Tibial nerve (tissue), 4 donors: ENCODE results near the gene RGL3. TPM values are rescaled to one million over a fixed set of nuclear protein-coding genes. Genes with fewer than 3 reads are reported as not detected.

Experiments used
- DNase-seq, 2 donors: peaks; one replicate each; pipeline ENCODE4 v3.0.0-alpha.2; 2019; ENCODE audit warnings: low spot score in 2 of 2
- H3K27ac ChIP-seq, 4 donors: fragments of 200-600 bp; sonication (generic) in 3 of 4; one replicate each; pipeline ENCODE4 v1.5.1; 2017 to 2019; ENCODE audit warnings: mild to moderate bottlenecking in 1 of 4
- H3K27me3 ChIP-seq, 2 donors: fragments of 200-600 bp; sonication (generic) in 1 of 2; one replicate each; pipeline versions ENCODE4 v1.5.1 to v1.6.0; 2017 to 2019
- H3K36me3 ChIP-seq, 3 donors: fragments of 200-600 bp; sonication (generic); one replicate each; pipeline ENCODE4 v1.5.1; 2018 to 2019
- H3K4me1 ChIP-seq, 4 donors: fragments of 200-600 bp; sonication (generic) in 3 of 4; one replicate each; pipeline ENCODE4 v1.5.1; 2017 to 2019
- H3K4me3 ChIP-seq, 4 donors: fragments of 200-600 bp; sonication (generic) in 3 of 4; one replicate each; pipeline ENCODE4 v1.5.1; 2017 to 2019; ENCODE audit warnings: mild to moderate bottlenecking in 1 of 4, moderate library complexity in 1 of 4
- H3K9me3 ChIP-seq, 4 donors: fragments of 200-600 bp; sonication (generic) in 3 of 4; one replicate each; pipeline ENCODE4 v1.5.1; 2017 to 2019
- EP300 ChIP-seq, 2 donors: sonication (generic); formaldehyde crosslinking; IDR thresholded peaks; one replicate each; pipeline ENCODE4 v1.6.1; 2017; ENCODE audit warnings: antibody characterized with exemption in 2 of 2, mild to moderate bottlenecking in 1 of 2
- POLR2A ChIP-seq, 2 donors: fragments of 450-650 bp; IDR thresholded peaks; one replicate each; pipeline ENCODE4 v1.6.1; 2017; ENCODE audit warnings: antibody characterized with exemption in 2 of 2, mild to moderate bottlenecking in 2 of 2, moderate library complexity in 2 of 2
- WGBS, 2 donors: methylation state at CpG; one replicate each; pipeline ENCODE4 v1.1.5; 2018; 5-methylcytosine and 5-hydroxymethylcytosine counted together
- total RNA-seq, 4 donors: library from RNA; depleted of rRNA; stranded (reverse); fragments of >200 nt; gene quantifications; one replicate each; pipeline ENCODE4 v1.1.0, GENCODE V29; 2016
- TF ChIP-seq, protein P1 (sequence below), 5 experiments: fragments of 200-600 bp in 3 of 5; fragments of 450-650 bp in 2 of 5; sonication (generic) in 3 of 5; IDR thresholded peaks; one replicate each; pipeline ENCODE4 v1.5.1; 2016 to 2019; ENCODE audit warnings: antibody characterized with exemption in 5 of 5, mild to moderate bottlenecking in 3 of 5, moderate library complexity in 2 of 5

The RGL3 gene
- total RNA-seq, 4 donors from 2014 or later: 5.7 to 17.9 (median 11.0) TPM

DNA sequence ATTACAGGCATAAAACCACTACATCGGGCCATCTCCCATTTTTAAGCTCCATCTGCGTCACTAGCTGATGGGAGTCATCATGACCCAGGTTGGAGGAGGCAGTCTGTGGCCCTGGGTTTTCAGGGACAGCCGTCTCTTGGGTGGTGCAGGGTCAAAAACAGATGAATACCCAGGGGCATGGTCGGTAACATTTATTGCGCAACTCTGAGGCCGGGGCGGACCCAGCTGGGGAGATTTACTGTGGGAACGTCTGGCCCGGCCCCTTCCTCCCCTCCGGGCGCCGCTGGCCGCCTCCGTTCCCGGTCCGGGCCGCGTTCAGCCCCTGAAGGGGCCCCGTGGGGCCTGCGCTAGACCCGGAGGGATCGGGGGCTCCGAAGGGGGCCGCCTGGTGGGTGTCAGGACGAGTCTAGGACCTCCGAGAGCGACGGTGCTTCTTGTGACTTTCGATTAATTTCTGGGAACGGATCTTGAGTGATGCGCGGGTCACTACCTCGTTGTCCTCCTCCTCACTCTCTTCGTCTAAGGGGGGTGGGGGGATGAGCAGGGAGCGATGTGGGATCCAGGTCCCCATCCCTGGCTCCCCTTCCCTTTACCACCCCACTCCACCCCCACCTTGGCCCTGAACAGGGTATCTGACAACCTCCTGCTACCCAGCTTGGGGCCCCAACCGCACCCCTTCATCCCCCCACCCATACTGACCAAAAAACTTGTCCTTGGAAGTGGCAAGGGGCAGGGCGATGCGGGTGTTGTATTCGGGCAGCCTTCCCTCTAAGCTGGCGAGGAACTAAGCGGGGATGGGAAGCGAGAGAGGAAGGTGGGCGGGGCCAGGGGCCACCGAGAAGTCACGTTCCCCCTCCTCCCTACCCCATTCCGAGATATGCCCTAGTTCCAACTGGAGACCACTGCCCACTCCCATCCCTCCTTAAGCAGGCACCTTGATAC, 1.6 kb upstream of the RGL3 start:
- DNase-seq: peak in 1 of 2 donors; percentile 36
- peak overlapping the region; percentile 17 to 40 (median 32) for H3K4me3 ChIP-seq
- H3K27ac ChIP-seq: peak overlapping the region in 1 of 4 donors; percentile 50
- peaks cover 0 to 51% (median 29%) of the 10 kb centered on the region in 4 donors for H3K4me1 ChIP-seq
- WGBS, 2 donors: 5 to 6% methylated on average over 33 to 38 of the region's 46 CpGs
- TF ChIP-seq EP300 (IDR thresholded peaks at IDR 0.05) (peak; percentile 58 to 62), POLR2A (IDR thresholded peaks at IDR 0.05) (no peak)
- TF ChIP-seq, protein P1, sequence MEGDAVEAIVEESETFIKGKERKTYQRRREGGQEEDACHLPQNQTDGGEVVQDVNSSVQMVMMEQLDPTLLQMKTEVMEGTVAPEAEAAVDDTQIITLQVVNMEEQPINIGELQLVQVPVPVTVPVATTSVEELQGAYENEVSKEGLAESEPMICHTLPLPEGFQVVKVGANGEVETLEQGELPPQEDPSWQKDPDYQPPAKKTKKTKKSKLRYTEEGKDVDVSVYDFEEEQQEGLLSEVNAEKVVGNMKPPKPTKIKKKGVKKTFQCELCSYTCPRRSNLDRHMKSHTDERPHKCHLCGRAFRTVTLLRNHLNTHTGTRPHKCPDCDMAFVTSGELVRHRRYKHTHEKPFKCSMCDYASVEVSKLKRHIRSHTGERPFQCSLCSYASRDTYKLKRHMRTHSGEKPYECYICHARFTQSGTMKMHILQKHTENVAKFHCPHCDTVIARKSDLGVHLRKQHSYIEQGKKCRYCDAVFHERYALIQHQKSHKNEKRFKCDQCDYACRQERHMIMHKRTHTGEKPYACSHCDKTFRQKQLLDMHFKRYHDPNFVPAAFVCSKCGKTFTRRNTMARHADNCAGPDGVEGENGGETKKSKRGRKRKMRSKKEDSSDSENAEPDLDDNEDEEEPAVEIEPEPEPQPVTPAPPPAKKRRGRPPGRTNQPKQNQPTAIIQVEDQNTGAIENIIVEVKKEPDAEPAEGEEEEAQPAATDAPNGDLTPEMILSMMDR (IDR thresholded peaks at IDR 0.05): no peak
- H3K9me3 ChIP-seq: no peaks in the 10 kb centered on the region
- H3K27me3 ChIP-seq: peaks cover 0 to 73% of the 10 kb centered on the region in 2 donors
- H3K36me3 ChIP-seq: no peaks in the 10 kb centered on the region

GRCh38 chr19:11418094-11418548, 993 bp downstream of the RGL3 start:
- H3K36me3 ChIP-seq: no peaks in the 10 kb centered on the region
- H3K9me3 ChIP-seq: no peaks in the 10 kb centered on the region
- H3K4me3 ChIP-seq: peak overlapping the region; percentile 18 to 47 (median 40)
- peak overlapping the region in 1 of 4 donors; percentile 35 for H3K27ac ChIP-seq
- DNase-seq: no peak
- 10 to 14% methylated on average over 15 to 16 of the region's 16 CpGs for whole genome bisulfite sequencing, 2 donors
- peaks cover 0 to 48% (median 29%) of the 10 kb centered on the region in 4 donors for H3K4me1 ChIP-seq
- TF ChIP-seq EP300 (IDR thresholded peaks at IDR 0.05) (no peak), POLR2A (IDR thresholded peaks at IDR 0.05) (no peak)
- TF ChIP-seq, protein P1 (IDR thresholded peaks at IDR 0.05): no peak
- peaks cover 0 to 60% of the 10 kb centered on the region in 2 donors for H3K27me3 ChIP-seq

- Histone ChIP-seq H3K27me3 (peaks cover 0 to 44% of the 10 kb centered on the region in 2 donors), H3K4me3 (no peak overlapping the region)
- 89 to 94% methylated on average over 17 of the region's 17 CpGs for WGBS, 2 donors
Observed at GRCh38 chr19:11416346-11417052, 2.6 kb downstream of the RGL3 start.

GRCh38 chr19:11414544-11414943, 4.6 kb downstream of the RGL3 start:
- no peak overlapping the region for H3K27ac ChIP-seq
- H3K27me3 ChIP-seq: peaks cover 0 to 32% of the 10 kb centered on the region in 2 donors
- no peaks in the 10 kb centered on the region for H3K9me3 ChIP-seq
- no peaks in the 10 kb centered on the region for H3K36me3 ChIP-seq
- no peak for TF ChIP-seq POLR2A (IDR thresholded peaks at IDR 0.05)
- TF ChIP-seq, protein P1 (IDR thresholded peaks at IDR 0.05): no peak
- TF ChIP-seq EP300 (IDR thresholded peaks at IDR 0.05): no peak
- no peak for DNase-seq
- H3K4me3 ChIP-seq: no peak overlapping the region
- peaks cover 0 to 15% (median 4%) of the 10 kb centered on the region in 4 donors for H3K4me1 ChIP-seq
- WGBS, 2 donors: 72 to 82% methylated on average over 2 of the region's 2 CpGs

More at GRCh38 chr19:11416346-11417052, 2.6 kb downstream of the RGL3 start:
- Histone ChIP-seq H3K4me1 (peaks cover 0 to 33% (median 19%) of the 10 kb centered on the region in 4 donors), H3K36me3 (no peaks in the 10 kb centered on the region), H3K27ac (no peak overlapping the region), H3K9me3 (no peaks in the 10 kb centered on the region)
- TF ChIP-seq EP300 (IDR thresholded peaks at IDR 0.05) (no peak), POLR2A (IDR thresholded peaks at IDR 0.05) (no peak)
- TF ChIP-seq, protein P1 (IDR thresholded peaks at IDR 0.05): no peak
- no peak for DNase-seq
